Peyer's patch (tissue), 4 donors: ENCODE results near the gene PLXNA4.

ENCODE experiments used
- CTCF ChIP-seq, 6 experiments: fragments of 450-650 bp in 4 of 6; fragments of 200-600 bp in 2 of 6; sonication (generic) in 1 of 6; IDR thresholded peaks; one replicate each; pipeline ENCODE4 v1.5.1; 2017 to 2019; ENCODE audit warnings: antibody characterized with exemption in 6 of 6, mild to moderate bottlenecking in 3 of 6, moderate library complexity in 1 of 6
- POLR2A ChIP-seq, 2 donors: fragments of 450-650 bp; IDR thresholded peaks; one replicate each; pipeline ENCODE4 v1.5.1; 2017; ENCODE audit warnings: antibody characterized with exemption in 2 of 2, mild to moderate bottlenecking in 2 of 2, moderate library complexity in 2 of 2

GRCh38 chr7:132130497-132130896, 445.8 kb downstream of the PLXNA4 start:
- TF ChIP-seq CTCF (IDR thresholded peaks at IDR 0.05): no peak
- TF ChIP-seq POLR2A (IDR thresholded peaks at IDR 0.05): no peak
